Hematopoietic multipotent progenitor cell treated with erythropoietin and hydrocortisone succinate and interleukin-3 and kit ligand, for 6 days (in vitro differentiated cells): ENCODE results near the gene DIRAS1.
"Not testable (repeated sequence)": the region's sequence is repeated elsewhere in the genome, so short reads cannot be mapped to it uniquely, and the experiment has no call there.

Experiments
- DNase-seq: peaks from one replicate; pipeline ENCODE4 v3.0.0-alpha.2; 2015

The DIRAS1 gene

GRCh38 chr19:2703691-2704216 lies 17.4 kb downstream of the DIRAS1 start:
- no peak for DNase-seq

DNA sequence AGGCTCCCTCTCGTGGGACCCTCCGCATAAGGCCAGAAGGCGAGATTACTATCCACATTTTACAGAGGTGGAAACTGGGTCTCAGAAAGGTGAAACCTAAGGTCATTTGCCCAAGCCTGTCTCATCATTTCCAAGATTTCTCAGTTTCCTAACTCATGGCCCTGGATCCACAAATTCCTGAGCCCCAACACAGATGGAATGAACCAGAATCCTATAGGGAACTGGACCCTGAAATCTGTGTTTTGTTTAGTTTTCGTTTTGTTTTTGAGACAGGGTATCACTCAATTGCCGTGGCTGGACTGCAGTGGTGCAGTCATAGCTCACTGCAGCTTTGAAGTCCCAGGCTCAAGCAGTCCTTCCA lies 18.1 kb downstream of the DIRAS1 start:
- no peak for DNase-seq

- DNase-seq, result peak; percentile 92
Measured at GRCh38 chr19:2702170-2703076, 18.7 kb downstream of the DIRAS1 start, which contains the start of gene GNG7. TSS of gene GNG7 (minus strand) at chr19:2702694. CDS start at chr19:2520688, 182,006 bp downstream.

GRCh38 chr19:2701361-2702169 lies 19.6 kb downstream of the DIRAS1 start:
- no peak for DNase-seq

- DNase-seq, result no peak
Measured at GRCh38 chr19:2700660-2701360, 20.4 kb downstream of the DIRAS1 start.

GRCh38 chr19:2699413-2700140 lies 21.6 kb downstream of the DIRAS1 start:
- DNase-seq, result no peak

DNA sequence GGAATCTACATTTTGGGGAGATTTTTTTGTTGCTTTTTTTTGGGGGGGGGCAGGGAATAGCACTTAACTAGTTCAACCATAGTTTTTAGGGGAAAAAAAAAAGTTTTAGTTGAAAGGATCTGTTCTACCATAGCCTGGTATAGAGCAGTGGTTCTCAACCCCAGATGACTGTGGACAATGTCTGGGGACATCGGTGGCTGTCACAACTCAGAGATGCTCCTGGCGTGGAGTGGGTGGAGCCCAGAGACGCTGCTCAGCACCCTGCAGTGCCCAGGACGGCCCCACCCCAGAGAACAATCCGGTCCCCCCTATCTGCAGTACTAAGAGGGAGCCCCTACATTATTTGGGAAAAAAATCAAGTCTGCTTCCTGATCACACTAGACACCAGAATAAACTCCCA lies 27.0 kb downstream of the DIRAS1 start:
- no peak for DNase-seq

- DNase-seq, result no peak
Measured at GRCh38 chr19:2693492-2694160, 27.5 kb downstream of the DIRAS1 start.

DNA sequence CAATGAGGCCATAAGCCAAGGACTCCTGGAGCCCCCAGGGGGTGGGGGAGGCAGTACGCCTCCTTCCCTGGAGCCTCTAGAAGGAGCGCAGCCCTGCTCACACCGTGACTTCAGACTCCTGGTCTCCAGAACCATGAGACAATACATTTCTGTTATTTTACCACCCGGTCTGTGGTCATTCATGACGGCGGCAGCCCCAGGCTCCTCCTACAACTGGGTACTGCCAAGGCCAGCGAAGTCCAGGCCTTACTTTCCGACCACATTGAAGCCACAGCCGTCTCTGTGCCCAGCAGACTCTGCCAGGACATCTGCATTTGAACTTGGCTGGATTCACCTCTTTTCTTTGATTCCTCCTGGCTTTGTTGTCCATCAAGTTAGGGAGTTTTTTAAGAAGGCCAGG lies 29.2 kb downstream of the DIRAS1 start:
- no peak for DNase-seq

DNA sequence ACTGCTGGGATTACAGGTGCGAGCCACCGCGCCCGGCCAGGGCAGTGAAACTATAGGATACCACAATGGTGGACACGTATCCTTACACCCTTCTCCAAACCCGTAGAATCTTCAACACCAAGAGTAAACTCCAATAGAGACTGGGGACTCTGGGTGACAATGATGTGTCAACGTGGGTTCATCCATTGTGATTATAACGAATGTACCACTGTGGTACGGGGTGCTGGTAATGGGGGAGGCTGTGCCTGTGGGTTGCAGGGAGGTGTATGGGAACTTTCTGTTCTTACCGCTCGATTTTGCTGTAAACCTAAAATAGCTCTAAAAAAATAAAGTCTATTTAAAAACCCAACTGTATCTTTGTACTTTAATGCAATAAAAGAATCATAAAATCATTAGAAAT lies 30.3 kb downstream of the DIRAS1 start:
- no peak for DNase-seq

DNA sequence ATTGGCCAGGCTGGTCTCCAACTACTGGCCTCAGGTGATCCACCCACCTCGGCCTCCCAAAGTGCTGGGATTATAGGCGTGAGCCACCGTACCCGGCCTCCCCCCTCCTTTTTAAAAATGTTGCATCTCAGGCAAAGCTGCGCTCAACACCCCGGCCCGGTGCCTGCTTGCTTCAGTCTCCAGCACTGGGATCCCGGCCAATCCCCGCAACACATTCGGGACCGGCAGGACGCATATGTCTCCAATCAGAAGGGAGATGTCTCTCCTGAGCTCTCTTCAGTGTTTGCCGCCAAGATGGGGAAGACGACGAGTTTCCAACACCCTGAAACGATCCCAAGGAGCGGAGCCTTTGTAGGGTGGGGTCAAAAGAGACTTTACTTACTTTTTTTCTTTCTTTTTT lies 34.8 kb downstream of the DIRAS1 start:
- DNase-seq, result no peak

DNA sequence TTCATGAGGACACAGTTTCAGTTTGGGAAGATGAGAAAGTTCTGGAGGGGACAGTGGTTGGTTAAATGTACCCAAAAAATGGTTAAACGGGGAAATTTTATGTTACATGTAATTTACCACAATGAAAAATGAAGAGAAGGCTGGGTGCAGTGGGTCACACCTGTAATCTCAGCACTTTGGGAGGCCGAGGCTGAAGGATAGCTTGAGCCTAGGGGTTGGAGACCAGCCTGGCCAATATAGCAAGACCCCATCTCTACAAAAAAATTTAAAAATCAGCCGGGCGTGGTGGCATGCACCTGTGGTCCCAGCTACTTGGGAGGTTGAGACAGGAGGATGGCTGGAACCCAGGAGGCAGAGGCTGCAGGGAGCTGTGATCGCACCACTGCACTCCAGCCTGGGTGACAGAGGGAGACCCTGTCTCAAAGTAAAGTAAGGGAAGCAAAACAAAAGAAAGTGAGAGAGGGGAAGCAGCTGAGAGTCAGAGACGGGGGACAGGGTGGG lies 35.9 kb downstream of the DIRAS1 start:
- no peak for DNase-seq

DNA sequence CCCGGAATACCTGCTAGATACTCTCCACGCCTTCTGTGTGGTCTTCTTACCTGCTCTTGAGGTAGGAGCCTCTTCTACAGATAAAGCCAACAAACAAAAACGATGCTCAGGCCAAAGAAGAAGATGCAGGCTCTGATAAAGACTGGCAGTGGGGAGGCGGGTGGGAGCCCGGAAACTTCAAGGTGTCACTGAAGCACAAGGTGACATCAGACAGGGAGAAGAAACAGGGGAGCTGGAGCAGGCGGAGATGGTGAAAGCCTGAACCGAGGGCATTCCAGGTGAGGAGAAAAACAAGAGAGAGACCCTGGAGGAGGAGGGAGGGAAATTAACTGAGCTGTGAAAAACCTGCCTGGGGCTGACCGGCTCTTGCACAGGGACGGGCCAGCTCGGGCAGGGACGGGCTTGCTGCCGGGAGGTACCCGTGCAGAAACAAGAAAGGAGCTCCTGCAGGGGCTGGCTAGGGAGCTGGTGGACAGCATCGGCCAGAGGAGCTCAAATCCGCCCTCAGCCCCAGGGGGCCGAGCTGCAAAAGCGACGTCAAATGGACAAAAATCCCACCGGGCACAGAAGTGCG lies 37.7 kb downstream of the DIRAS1 start:
- DNase-seq, result no peak

GRCh38 chr19:2680808-2681207 lies 40.4 kb downstream of the DIRAS1 start:
- DNase-seq, result no peak

DNA sequence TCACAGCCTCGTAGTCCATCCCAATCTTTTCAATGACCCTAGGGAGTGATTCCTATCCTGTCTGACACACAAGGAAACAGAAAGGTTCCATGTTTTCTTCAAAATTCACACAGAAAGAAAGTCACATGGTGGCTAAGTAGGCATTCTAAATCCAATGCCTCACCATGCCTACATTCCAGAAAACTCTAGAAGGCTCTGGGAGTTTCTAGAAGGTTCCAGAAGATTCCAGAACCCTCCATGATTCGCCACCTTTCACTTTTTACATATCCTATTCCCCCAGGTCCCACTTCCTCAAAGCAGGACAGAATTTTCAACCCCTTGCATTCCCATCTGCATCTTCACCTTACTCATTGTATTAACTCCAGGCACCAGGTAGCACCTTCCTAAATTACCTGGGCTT lies 41.7 kb downstream of the DIRAS1 start:
- no peak for DNase-seq

DNA sequence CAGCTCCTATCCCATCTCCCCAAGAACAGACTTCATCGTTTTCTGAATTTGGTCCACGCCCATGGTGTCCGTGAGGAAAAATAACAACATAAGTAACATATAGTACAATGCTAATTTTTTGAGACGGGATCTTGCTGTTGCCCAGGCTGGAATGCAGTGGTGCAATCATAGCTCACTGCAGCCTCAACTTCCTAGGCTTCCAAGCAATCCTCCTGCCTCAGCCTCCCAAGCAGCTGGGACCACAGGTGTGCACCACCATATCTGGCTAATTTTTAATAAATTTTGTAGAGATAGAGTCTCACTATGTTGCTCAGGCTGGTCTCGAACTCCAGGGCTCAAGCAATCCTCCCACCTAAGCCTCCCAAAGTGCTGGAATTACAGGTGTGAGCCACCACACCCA lies 42.2 kb downstream of the DIRAS1 start:
- not testable (repeated sequence) for DNase-seq

DNA sequence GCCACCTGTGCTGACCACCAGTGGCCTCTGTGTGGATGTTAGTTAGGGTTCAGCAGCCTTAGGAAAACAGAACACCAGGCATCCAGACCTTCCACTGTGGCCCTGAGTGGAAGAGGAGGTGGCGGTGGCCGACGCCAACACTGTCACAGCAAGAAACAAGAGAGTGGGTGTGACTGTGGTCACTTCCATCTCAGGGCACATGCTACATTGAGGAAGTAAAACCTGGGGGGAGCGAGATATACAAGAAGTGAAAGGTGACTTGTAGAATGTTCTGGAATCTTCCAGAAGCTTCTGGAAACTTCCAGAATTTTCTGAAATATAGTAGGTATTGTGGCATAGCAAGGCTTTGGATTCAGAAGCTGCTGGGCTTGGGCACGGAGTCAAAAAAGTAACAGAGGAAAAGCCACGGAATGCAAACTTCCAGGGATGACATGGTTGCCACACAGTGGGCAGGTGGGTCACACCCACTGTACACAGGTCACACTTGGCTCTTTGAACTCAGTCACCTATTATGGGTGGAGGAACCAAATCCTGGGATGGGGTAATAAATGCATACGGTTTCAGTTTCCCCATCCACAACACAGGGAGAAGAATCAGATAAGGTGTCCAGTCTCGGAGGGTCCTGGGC lies 43.0 kb downstream of the DIRAS1 start:
- peak; percentile 22 for DNase-seq

DNA sequence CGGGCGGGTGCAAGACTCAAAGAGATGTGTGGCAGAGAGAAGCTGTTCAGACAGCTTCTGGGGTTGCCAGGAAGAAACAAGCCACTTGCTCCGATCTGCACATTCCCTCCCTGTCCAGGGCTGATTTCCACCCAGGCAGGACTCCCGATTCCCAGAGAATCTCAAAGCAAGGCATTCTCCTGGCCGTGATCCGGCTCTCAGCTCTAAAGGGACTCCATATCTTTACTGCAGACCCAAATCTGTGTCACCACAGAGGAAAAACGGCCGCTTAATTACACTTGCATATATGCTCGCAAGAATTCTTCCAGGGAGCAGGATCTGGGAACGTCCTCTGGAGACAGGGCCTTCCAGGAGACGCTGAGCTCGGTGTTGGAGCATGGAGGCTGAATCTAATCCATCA lies 44.3 kb downstream of the DIRAS1 start:
- DNase-seq, result no peak

DNA sequence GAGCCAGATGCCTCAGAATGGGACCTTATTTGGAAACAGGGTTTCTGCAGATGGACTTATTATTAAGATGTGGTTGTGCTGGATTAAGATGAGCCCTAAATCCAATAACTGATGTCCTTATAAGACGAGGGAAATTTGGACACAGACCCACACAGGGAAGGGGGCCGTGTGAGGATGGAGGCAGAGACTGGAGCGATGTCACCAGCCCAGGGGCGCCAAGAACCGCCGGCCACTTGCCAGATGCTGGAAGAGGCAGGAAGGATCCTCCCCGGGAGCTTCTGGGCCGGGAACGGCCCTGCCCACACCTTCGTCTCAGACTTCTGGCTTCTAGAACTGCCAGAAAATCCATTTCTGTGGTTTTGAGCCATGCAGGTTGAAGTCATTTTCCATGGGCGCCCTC lies 45.3 kb downstream of the DIRAS1 start:
- DNase-seq, result no peak

DNA sequence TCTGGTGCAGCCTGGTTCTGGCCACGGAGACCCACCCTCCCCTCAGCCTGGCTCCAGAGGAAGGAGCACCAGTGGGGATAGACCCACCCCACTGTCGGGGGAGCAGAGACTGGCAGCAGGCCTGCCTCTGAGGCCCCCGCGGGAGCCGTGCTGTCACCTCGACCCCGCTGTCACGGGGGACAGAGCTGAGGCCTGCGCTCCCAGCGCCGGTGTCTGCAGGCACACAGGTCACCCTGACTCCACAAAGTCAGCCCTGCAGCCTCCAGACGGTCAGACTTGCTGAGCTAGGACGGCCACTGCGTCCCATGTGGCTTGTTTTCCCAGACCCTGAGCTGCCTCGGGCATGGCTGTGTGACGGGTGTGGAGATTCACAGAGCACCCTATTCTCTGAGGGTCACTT lies 51.0 kb downstream of the DIRAS1 start:
- DNase-seq, result no peak
